A673 (cell line): ENCODE results near the gene CEP170B. TPM values are rescaled to one million over a fixed set of nuclear protein-coding genes. Genes with fewer than 3 reads are reported as not detected.

Experiments used
- BruUV-seq: library from RNA; stranded (reverse); fragments of 400-500 nt; replicated peaks from 2 replicates; lab custom pipeline; 2021; lab: Mats Ljungman, UMichigan
- CTCF ChIA-PET: fragments of 300-600 bp; sonication (Branson Sonifier 250); formaldehyde crosslinking; loops from one replicate; lab custom pipeline; 2022; ENCODE audit warnings: antibody characterized with exemption; lab: Charles Lee
- POLR2A ChIA-PET: fragments of 300-600 bp; sonication (Branson Sonifier 250); formaldehyde crosslinking; loops from one replicate; lab custom pipeline; 2022; ENCODE audit warnings: antibody characterized with exemption; ENCODE audit not compliant: low non-redundant PET; lab: Charles Lee
- DNase-seq: peaks from one replicate; pipeline ENCODE4 v3.0.0-alpha.2; 2015; ENCODE audit warnings: low spot score
- H3K27ac ChIP-seq: fragments of 200-600 bp; sonication (generic); 2 replicates; pipeline ENCODE4 v1.5.1; 2016; ENCODE audit warnings: mixed run types, low read depth, mild to moderate bottlenecking, mixed read lengths, antibody characterized with exemption, low read length; ENCODE audit not compliant: poor library complexity, severe bottlenecking
- H3K27me3 ChIP-seq: fragments of 200-600 bp; sonication (generic); replicated peaks from 2 replicates; pipeline ENCODE4 v1.6.1; 2017; ENCODE audit warnings: mixed run types, low read depth, mild to moderate bottlenecking, mixed read lengths, antibody characterized with exemption, low read length; ENCODE audit not compliant: insufficient read depth, poor library complexity
- H3K36me3 ChIP-seq: fragments of 200-600 bp; sonication (generic); 2 replicates; pipeline ENCODE4 v1.6.1; 2016; ENCODE audit warnings: mixed run types, mild to moderate bottlenecking, mixed read lengths, antibody characterized with exemption, low read length; ENCODE audit not compliant: insufficient read depth, poor library complexity, severe bottlenecking
- H3K4me1 ChIP-seq: fragments of 200-600 bp; sonication (generic); 2 replicates; pipeline ENCODE4 v1.6.1; 2017; ENCODE audit warnings: mixed run types, mild to moderate bottlenecking, mixed read lengths, antibody characterized with exemption, low read length; ENCODE audit not compliant: insufficient read depth, poor library complexity, severe bottlenecking
- H3K4me3 ChIP-seq: fragments of 200-600 bp; sonication (generic); 2 replicates; pipeline ENCODE4 v1.5.1; 2016; ENCODE audit warnings: low read depth, mixed run types, mild to moderate bottlenecking, mixed read lengths, low read length; ENCODE audit not compliant: poor library complexity, severe bottlenecking
- H3K9me3 ChIP-seq: fragments of 200-600 bp; sonication (generic); 2 replicates; pipeline ENCODE4 v1.6.1; 2016; ENCODE audit warnings: mixed run types, low read depth, mild to moderate bottlenecking, mixed read lengths, antibody characterized with exemption, low read length; ENCODE audit not compliant: poor library complexity, severe bottlenecking
- CTCF ChIP-seq: fragments of 300-800, 200-600 bp; sonication (generic); conservative IDR thresholded peaks from 2 replicates; pipeline ENCODE4 v1.5.1; 2017; ENCODE audit warnings: low read depth, mild to moderate bottlenecking, antibody characterized with exemption, low read length, moderate library complexity, mixed read lengths
- EZH2 ChIP-seq: fragments of 200-600 bp; sonication (generic); IDR thresholded peaks from 2 replicates; pipeline ENCODE4 v1.6.1; 2017; ENCODE audit warnings: borderline replicate concordance, low read depth, mild to moderate bottlenecking, mixed read lengths, antibody characterized with exemption, low read length; ENCODE audit not compliant: poor library complexity, severe bottlenecking
- intact Hi-C: fragments of 100-400 bp; cut with micrococcal nuclease; formaldehyde crosslinking; loops from one replicate; pipeline ENCODE4 v1.10.0; 2022; ENCODE audit not compliant: unreplicated experiment
- total RNA-seq: library from RNA; stranded (reverse); gene quantifications from 2 replicates; pipeline ENCODE4 v1.2.3, GENCODE V29; 2021

CEP170B gene
- total RNA-seq, 1 experiment from 2014 or later, result 20.8 TPM

DNA sequence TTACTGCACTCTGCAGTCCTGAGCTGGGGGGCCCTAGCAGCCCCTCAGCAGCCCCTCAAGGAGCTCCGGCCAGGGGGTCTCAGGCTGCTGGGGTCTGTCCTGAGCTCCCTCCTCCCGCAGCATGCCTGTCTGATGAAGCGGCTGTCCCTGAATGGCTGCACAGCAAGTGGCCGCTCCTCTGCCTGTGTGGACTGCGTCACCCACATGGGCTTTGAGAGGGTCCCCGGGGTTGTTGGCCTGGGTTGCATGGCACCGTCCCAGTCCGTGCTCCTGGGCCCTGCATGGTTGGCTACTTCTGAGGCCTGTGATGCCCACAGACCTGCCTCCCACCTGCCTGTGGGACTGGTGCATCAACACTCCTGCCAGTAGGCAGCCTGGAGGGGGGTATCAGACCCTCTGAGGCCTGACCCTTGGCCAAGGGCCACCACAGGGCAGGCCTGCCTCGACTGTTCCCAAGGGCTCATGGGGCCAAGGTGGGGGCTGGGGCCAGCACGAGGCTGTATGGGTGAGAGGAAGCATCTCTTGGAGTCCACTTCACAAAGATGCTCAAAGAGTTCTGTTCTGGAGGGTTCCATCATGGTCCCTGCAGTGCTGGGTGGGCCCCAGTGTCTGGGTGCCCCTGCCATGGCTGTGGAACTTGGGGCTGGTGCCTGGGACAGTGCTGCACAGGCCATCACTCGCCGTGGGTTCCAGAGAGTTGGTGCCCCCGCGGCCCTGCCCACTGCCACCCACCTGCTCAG is 12.2 kb downstream of the CEP170B start:
- H3K4me1 ChIP-seq, result no peaks in the 10 kb centered on the region
- TF ChIP-seq CTCF (no peak), EZH2 (no peak)
- H3K27me3 ChIP-seq, result no peaks in the 10 kb centered on the region
- no peak for DNase-seq
- H3K4me3 ChIP-seq, result no peak overlapping the region
- intact Hi-C loops, result no loop called here
- ChIA-PET POLR2A (no interaction called here), CTCF (no interaction called here)
- no peak overlapping the region for H3K27ac ChIP-seq
- H3K9me3 ChIP-seq, result no peaks in the 10 kb centered on the region
- BruUV-seq, result no TSS peak
- H3K36me3 ChIP-seq, result no peaks in the 10 kb centered on the region

DNA sequence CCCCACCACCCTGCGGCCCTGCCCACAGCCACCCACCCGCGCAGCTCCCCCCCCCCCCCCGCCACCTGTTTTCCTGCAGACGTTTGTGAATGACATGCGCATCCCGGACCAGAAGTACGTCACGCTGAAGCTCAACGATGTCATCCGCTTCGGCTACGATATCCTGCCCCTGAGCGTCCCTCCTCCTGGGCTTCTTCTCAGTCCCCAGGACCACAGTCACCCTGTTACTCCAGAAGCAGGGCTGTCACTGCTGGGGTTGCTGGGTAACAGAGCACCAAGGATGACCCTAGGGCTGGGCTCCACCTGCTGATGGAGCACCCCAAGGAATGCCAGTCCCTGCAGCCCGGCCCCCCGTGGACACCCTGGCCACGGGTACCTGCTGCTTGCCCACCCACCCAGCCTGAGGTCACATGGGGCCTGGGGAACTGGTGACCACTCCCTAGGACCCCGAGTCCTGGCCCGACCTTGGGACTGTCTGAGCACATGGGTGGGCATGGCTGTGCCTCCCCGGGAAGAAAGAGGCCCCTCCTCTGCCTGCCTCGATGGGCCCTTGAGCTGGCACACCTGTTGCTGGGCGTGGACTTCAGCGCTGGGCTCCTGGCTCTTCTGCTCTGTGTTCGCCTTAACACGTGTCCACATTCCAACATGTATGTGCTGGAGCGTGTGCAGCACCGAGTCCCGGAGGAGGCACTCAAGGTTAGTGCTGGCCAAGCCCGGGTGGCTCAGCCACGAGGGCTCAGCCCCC is 12.9 kb downstream of the CEP170B start:
- DNase-seq, result no peak
- TF ChIP-seq EZH2 (no peak), CTCF (no peak)
- ChIA-PET POLR2A (no interaction called here), CTCF (no interaction called here)
- Histone ChIP-seq H3K4me3 (no peak overlapping the region), H3K4me1 (no peaks in the 10 kb centered on the region), H3K27me3 (no peaks in the 10 kb centered on the region), H3K9me3 (no peaks in the 10 kb centered on the region), H3K27ac (no peak overlapping the region), H3K36me3 (no peaks in the 10 kb centered on the region)
- BruUV-seq, result no TSS peak
- intact Hi-C loops, result no loop called here

- TF ChIP-seq CTCF (no peak), EZH2 (no peak)
- BruUV-seq, result no TSS peak
- Histone ChIP-seq H3K27ac (no peak overlapping the region), H3K27me3 (no peaks in the 10 kb centered on the region), H3K4me1 (no peaks in the 10 kb centered on the region), H3K4me3 (no peak overlapping the region), H3K9me3 (no peaks in the 10 kb centered on the region), H3K36me3 (no peaks in the 10 kb centered on the region)
- ChIA-PET POLR2A (no interaction called here), CTCF (no interaction called here)
- intact Hi-C loops, result no loop called here
- DNase-seq, result no peak
Observed at GRCh38 chr14:104878582-104878981, 13.5 kb downstream of the CEP170B start.
